NCI-H1436 treated with DMSO at 0.1 percent for 48 hours (cell line): ENCODE measurements around the gene WDR20.
"Not testable (repeated sequence)": the region's sequence is repeated elsewhere in the genome, so short reads cannot be mapped to it uniquely, and the experiment has no call there.

Source experiments
- DNase-seq: peaks from one replicate; lab custom pipeline; 2025; lab: John Stamatoyannopoulos, UW

The WDR20 gene, protein sequence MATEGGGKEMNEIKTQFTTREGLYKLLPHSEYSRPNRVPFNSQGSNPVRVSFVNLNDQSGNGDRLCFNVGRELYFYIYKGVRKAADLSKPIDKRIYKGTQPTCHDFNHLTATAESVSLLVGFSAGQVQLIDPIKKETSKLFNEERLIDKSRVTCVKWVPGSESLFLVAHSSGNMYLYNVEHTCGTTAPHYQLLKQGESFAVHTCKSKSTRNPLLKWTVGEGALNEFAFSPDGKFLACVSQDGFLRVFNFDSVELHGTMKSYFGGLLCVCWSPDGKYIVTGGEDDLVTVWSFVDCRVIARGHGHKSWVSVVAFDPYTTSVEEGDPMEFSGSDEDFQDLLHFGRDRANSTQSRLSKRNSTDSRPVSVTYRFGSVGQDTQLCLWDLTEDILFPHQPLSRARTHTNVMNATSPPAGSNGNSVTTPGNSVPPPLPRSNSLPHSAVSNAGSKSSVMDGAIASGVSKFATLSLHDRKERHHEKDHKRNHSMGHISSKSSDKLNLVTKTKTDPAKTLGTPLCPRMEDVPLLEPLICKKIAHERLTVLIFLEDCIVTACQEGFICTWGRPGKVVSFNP

DNA sequence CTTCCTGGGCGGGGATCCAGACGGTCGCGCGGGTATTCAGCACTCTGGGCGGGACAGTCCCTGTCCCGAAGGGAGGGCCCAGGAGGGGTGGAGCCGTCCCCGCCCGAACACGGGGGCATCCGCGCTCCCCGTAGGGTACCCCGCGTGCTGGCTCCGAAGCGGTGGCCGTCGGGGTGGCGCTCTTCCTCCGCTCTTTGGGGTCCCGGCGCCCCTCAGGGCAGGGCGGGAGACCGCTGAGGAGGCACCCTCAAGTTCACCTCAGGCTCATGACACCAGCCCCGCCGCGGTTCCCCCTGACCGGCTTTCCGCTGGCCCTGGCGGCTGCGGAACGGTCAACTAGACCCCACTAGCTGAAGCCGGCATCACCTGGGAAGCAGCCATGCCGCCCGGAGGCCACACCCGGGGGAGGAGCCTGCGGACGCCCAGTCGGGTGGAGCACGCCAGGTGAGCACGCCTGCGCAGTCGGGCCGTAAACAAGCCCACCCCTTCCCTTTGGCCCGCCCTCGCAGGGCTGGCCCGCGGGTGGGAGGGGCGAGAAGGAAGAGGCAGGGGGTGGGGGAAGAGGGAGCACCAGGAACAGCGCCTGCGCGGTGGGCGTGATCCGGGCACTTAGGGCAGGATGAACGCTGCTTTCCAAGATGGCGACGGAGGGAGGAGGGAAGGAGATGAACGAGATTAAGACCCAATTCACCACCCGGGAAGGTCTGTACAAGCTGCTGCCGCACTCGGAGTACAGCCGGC lies at the start of gene WDR20:
TSS of gene WDR20 (plus strand) at position 612 of the 741 bp plus-strand sequence. CDS start at position 639, 27 bp downstream.
- peak; percentile 94 for DNase-seq

DNA sequence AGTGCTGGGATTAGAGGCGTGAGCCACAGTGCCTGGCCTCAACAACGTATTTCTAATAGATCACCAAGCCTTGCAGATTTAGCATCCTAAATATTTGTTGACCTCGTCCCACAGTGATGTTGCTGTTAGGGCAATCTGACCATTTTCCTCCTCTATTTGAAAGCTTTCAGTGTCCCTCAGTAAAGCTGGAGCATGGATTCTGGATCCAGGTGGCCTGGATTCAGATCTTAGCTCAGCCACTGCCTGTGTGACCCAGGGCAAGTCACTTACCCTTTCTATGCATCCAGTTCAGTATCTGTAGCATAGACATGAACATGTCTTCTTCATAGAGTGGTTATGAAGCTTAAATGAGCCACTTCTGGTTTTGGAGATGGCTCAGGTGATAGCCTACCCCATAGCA lies 49.0 kb upstream of the WDR20 start:
- DNase-seq, result no peak

DNA sequence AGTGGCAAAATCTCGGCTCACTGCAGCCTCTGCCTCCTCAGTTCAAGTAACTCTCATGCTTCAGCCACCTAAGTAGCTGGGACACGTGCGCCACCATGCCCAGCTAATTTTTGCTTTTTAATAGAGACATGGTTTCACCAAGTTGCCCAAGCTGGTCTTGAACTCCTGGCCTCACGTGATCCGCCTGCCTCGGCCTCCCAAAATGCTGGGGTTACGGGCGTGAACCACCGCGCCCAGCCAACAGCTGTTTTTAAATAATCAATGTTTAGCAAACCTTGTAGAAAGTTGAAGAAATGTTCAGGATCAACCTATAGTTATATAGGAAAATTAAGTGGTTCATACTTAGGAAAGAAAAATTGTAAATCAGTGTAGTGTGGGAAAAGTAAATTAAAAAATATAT lies 46.9 kb upstream of the WDR20 start:
- no peak for DNase-seq

DNA sequence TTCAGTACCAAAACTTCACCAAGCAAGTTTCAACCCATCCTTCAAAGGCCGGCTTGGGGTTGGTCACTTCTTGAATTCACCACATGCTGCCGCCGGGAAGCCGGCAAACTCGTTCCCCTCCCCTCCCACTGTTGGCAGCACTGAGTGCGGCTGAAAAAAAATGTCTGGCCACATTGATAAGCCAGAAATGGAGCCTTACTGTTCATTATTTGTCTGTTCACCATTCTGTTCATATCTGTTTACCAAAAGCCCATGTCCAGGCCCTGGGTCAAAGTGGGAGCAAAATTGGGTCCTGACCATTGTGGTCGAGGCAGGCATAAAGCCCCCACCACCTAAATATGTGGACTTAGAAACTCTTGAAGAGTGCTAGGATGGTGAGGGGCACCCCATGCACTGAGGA lies 45.6 kb upstream of the WDR20 start:
- no peak for DNase-seq

DNA sequence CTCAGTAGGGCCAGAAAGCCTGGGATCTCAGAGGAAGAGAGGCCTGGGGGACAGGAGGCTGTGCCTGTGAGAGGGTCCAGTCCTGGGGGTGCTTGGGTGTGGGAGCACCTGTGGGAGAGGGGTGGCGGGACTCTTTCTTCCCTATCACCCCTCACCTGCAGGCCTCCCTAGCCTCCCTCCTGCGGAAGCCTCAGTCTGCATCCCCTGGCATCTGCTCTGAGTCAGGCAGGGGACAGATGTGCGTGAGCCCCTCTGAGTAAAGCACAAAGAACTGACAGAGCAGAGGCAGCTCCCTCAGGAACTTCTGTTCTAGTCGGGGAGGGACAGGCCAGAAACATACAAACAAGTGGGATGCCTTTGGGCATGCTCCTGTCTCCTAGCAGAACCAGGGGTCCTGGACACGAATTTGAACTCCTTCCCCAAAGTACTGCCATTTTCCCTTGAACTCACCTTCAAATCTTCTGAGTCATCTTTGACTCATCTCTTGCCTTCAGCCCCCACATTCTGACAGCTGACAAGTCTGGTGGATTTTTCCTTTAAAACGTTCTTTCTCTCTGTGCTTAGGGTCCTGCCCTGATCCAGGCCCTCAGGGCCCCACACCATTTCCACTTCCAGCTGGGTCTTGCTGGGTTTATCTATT lies 44.3 kb upstream of the WDR20 start:
- DNase-seq, result no peak

DNA sequence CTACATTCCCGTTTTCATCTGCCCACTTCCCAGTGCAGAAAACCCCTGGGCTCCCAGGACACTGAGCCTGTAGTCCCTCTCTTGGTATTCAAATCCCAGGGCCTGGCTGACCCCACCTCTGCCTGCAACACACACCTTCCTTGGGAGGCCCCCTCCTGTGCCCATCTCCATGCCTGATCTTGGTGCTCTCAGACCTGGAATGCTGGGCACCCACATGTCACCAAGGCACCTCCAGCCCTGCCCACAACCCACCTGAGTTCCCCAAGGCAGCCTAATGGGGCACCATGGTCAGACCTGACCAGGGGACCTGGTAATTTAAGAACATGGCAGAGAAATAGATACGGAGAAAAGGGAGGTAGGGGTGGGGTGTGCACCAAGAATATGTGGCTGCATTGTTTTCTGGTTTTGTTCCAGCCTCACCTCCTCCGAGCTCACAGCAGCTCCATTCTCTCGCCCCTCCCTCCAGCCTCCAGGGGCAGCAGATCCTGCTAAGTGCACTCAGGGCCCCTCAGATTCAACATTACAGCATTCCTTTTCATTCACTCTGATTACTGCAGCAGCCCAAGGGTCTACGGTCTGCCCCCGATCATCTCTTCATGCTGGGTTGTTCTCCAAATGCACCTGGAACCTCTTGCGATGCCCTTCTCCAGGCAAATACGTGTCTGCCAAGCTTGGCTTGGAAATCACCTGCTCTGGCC lies 43.7 kb upstream of the WDR20 start:
- no peak for DNase-seq

DNA sequence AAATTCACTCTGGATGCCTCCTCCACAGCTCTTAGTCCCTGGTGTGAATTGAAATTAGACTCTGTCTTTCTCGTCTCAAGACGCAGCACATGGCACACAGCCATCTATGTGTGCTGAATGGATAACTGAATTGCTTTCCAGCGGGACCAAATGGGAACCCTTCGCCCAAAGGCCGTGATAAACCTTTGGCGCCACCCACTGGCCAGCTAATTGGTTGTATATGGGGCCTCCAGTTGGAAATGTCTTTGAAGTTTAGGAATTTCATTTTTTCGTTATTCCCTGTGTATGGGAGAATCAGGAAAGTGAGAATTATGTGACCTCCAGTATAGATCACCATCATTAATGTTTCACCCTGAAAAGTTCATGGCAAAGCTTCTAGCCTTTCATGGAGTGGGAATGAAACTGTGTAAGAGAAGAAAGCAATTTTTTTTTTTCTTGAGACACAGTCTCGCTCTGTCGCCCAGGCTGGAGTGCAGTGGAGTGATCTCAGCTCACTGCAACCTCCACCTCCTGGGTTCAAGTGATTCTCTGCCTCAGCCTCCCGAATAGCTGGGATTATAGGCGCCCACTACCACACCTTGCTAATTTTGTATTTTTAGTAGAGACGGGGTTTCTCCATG lies 43.0 kb upstream of the WDR20 start:
- no peak for DNase-seq

DNA sequence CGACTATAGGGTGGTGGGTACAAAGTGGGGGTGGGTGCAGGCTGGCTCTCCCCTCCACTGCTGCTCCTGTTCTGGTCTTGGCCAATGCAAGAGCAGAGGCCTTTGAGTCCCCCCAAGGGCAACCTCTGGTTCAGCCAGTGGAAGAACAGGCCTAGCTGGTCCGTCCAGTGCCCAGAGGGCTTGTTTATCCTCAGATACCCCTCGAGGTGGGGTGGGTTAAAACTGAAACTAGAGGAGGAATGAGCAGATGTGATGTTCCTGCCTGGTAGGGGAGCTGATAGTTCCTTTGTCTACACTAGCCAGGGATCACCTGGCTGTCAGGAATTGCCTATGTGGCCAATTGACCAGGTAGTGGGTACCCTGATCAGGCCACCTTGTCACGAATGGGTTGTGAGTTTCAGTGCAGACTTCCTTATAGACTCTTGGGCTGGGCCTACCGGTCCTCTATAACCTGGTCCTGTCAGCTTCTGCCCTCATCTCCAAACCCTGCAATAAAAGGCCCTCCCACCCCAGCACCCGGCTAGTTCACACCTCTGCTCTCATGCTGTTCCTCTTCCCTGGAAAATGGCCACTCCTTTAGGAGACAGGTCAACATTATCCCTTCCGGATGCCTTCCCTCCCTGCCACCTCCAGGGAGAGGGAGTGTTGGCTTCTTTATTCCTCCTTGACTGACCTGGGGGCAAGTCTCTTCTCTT lies 42.1 kb upstream of the WDR20 start:
- no peak for DNase-seq

DNA sequence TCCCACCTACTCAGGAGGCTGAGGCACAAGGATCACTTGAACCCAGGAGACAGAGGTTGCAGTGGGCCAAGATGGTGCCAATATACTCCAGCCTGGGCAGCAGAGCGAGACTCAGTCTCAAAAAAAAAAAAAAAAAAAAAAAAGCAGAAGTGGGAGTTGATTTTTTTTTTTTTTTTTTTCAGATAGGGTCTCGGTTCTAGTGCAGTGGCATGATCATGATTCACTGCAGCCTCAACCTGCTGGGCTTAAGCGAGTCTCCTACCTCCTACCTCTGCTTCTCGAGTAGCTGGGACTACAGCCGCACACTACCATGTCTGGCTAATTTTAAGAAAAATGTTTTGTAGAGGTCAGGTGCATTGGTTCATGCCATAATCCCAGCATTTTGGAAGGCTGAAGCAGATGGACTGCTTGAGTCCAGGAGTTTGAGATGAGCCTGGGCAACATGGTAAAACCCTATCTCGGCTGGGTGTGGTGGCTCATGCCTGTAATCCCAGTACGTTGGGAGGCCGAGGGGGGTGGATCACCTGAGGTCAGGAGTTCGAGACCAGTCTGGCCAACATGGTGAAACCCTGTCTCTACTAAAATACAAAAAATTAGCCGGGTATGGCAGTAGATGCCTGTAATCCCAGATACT lies 36.5 kb upstream of the WDR20 start:
- DNase-seq, result no peak

DNA sequence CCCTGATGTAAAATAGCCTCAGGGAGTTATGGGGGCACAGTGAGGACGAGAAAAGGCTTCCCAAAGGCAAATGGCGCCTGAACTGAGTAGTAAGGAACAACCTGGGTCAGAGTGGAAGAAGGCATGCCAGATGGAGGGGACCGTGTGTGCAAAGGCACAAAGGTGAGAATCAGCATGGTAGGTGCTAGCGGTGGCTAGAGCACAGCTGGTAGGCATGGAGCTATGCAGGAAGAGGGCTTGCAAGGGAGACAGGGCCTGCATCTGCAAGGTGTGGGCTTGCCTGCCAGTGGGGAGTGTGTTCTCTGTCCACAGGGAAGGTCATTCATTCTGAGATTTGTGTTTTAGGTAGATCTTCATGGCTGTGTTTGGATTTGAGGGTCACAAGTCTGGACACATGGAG lies 34.3 kb upstream of the WDR20 start:
- no peak for DNase-seq

DNA sequence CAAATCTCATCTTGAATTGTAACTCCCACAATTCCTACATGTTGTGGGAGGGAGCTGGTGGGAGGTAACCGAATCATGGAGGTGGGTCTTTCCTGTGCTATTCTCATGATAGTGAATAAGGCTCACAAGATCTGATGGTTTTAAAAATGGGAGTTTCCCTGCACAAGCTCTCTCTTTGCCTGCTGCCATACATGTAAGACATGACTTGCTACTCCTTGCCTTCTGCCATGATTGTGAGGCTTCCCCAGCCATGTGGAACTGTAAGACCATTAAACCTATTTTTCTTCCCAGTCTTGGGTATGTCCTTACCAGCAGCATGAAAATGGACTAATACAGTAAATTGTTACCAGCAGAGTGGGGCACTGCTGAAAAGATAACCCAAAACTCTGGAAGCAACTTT lies 30.4 kb upstream of the WDR20 start:
- DNase-seq, result not testable (repeated sequence)

DNA sequence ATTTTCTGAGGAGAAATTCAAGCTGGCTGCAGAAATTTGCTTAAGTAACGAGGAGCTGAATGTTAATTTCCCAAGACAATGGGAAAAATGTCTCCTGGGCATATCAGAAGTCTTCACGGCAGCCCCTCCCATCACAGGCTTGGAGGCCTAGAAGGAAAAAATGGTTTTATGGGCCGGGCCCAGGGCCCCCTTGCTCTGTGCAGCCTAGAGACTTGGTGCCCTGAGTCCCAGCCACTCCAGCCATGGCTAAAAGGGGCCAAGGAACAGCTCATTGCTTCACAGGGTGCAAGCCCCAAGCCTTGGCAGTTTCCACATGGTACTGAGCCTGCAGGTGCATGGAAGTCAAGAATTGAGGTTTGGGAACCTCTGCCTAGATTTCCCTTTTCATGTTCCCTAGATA lies 28.6 kb upstream of the WDR20 start:
- DNase-seq, result no peak

DNA sequence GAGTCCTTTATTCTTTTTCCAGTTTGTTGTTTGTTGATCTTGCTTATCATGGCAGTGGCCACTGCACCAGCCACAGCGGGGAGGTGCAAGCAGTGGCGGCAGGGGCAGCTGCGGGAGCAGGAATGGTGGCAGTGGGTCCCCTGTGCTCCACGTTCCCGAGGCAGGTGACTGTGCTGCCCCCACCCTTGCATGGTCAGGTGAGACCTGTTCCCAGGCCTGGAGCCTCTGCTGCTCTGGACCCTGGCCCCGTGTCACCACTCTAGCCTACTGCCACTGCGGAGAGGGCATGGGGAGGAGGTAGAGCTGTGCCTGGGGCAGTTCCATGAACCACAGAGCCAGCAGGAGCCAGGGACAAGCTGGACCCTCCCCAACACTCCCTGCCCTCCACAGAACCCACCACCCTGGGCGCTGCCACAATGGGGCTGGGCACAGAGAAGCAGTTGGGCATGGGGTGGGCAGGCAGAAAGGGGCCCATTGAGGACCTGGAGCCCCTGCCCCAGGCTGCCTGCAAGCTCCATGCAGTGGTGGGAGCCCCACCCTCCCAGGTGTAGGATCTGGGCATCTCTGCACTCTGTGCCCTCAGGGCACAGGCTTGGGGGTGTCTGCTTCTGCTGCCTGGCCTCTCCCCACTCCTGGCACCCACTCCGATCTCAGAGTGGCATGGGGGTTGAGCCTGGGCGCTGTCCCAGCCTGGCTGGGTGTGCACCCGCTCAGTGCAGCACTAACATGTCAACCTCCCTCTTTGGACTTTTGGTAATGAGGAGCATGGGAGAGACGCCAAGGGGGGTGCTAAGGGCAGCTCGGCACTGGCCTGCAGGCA lies 23.1 kb upstream of the WDR20 start:
- DNase-seq, result no peak

DNA sequence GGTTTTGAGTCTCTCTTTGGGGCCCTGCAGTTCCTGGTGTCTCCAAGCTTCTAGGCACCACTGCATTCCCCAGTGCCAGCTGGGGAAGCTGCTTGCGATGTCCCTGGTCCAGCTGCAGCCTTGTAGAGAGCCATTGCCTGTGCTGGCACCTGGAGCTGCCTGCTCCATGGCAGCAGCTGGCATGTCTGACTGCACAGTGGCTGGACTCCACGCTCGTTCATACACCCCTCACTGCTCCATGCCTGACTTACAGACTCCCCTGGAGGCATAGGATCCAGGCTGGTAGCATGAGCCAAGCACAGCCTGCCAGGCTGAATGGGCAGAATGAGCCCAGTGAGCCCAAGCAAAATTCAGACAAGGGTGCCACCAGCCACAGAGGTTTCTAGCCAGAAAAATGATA lies 21.8 kb upstream of the WDR20 start:
- DNase-seq, result no peak

DNA sequence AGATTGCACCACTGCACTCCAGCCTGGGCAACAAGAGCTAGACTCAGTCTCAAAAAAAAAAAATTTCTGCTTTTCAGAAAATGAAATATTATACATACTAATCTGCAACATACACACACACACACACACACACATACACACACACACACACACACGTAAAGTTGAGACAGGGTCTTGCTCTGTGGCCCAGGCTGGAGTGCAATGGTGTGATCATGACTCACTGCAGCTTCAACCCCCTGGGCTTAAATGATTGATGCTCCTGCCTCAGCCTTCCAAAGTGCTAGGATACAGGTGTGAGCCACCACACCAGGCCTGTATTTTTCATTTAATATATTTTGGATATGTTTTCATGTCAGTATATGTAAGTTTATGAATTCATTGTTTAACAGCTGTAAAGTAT lies 18.8 kb upstream of the WDR20 start:
- DNase-seq, result no peak

DNA sequence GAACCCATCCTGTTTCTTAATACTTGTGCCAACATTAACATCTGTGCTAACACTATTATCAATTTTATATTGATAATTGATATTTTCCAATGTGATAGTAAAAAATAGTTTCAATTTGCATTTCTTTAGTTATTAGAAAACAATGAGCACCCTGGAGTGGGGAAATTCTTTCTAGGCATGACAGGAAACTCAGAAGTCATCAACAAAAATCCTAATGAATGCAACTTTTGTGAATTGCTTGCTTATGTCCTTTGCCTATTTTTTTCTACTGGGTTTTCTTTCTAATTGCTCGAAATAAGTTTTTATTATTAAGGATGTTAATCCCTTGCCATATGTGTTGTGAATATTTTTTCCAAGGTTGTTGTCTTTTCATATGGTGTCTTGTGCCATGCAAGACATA lies 18.1 kb upstream of the WDR20 start:
- DNase-seq, result no peak

DNA sequence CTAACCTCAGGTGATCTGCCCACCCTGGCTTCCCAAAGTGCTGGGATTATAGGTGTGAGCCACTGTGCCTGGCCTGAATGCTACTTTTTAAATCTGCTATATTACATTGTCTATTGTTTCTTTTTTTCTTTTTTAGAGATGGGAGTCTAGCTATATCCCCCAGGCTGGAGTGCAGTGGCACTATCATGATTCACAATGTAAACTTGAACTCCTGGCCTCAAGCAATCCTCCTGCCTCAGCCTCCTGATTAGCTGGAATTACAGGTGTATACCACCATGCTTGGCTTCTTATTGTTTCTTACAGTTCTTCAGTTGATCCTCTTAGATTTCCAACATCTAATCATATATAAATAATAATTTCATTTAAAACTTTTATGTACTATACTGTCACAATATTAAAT lies 15.3 kb upstream of the WDR20 start:
- no peak for DNase-seq

DNA sequence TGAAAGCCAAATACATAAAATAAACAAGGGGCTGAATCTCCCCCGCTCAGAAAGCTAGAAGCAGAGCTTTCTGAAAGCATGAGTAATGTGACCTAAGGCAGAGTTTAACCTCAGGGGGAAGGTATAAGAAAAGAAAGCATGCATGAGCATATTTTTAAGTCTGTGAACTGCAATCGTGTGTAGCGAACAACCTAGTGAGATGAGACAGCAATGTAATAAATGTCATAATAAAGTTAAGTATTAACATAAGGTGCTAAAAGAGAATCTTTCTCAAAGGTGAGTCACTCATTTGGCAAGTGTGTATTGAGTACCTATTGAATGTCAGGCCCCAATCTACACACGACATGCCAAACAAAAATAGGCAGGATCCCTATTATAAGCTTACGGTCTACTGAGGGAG lies 14.2 kb upstream of the WDR20 start:
- no peak for DNase-seq

DNA sequence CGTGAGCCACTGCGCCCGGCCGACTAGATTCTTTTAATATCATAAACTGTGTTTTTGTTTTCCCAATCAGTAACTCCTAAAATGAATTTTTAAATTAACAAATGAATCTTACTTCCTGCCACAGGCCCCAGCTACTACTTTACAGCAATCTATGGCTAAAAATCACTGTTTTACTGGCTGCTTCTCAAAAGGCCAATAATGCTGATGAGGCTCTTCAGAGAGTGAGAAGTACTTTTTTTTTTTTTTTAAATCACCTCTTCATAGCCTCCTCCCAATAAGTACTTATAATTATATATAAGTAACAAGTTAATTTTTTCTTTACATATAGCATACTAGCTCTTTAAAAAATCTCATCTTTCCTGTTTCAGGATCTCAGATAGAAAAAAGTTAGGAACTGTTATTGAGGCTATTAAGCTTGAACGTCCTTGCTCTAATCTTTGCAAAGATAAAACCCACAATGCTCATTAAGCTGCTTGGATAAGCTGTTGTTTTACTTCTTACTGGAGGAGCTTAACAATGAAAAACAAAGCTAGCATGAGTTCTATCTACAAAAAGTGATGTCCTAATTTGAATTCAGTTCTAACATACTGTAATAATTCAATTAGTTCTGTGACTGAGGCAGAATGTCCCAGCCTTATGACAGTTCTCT lies 12.8 kb upstream of the WDR20 start:
- DNase-seq, result no peak
